Colon (tissue), 2 donors: ENCODE measurements around the gene HIVEP3.

Experiments used
- FAIRE-seq: peaks from 2 replicates; lab custom pipeline; 2012; peaks lifted over from hg19 to GRCh38; lab: Jason Lieb, UNC
- donor health status: control.
- donor health status: control.

The HIVEP3 gene

DNA sequence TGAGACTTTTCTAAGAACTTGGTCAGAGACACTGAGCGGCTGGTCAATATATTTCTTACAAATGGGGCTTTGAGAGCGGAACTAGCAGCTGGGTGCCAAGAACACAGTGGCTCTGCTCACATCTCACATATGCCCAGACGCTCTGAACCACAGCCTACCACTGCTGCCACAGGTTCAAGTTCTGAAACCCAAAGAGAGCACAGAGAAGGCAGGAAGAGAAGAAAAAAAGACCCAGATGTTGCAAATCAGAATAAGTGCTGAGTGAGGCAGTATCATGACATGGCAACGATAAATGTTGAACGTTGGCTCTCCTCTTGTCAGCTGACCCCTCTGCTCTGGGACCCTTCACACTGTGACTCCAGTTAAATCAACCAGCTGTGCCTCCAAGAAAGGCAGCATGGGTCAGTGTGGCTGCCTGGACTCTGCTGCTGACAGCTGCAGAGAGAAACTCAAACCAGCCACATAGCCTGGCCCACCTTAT is 26.4 kb downstream of the HIVEP3 start:
- no peak for FAIRE-seq

DNA sequence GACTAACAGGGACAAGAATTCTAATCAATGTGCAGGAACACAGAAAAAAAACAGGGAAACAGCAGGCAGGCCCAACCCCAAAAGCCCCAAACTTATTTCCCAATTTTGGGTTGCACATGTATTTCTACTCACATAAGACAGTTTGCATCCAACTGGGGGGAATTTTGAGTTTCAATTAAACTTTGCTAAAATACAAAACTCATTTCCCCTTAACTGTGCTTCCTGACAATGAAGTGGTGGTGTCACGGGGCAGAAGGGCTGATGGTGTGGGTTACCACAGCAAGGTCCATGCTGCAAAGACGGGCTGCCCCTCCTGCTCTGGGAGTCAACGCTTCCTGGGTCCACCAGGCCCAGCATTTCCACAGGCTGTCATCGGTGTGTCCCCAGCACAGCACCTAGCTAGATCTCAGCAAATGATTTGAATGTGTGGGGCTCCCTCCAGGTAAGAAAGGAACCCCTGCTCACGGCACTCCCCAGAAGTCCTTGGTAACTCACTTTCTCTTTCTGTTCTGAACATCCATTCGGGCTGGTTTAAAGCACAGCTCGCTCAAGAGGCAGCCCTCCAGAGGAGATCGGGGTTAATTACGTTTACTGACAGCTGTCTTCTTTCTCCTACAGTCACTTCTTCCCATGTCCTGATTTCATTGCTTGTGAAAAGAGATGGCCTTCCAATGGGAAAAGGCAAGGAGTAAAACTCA is 27.4 kb downstream of the HIVEP3 start:
- no peak for FAIRE-seq

DNA sequence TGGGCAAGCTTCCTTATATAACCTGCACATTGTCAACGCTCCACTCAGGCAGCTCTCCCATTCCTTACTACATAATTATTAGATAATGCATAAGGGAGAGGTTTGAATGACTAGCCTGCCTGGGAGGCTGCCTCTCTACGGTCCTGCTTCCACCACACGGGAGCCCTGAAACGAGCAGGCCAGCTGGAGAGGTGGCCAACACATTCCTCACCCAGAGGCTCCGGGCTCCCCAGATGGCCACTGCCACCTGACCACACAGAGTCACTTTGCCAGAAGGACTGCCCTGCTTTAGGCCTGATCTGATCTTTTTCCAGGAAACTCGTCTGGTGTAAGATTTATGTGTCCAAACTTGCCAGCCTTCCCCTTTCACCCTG is 27.9 kb downstream of the HIVEP3 start:
- no peak for FAIRE-seq

DNA sequence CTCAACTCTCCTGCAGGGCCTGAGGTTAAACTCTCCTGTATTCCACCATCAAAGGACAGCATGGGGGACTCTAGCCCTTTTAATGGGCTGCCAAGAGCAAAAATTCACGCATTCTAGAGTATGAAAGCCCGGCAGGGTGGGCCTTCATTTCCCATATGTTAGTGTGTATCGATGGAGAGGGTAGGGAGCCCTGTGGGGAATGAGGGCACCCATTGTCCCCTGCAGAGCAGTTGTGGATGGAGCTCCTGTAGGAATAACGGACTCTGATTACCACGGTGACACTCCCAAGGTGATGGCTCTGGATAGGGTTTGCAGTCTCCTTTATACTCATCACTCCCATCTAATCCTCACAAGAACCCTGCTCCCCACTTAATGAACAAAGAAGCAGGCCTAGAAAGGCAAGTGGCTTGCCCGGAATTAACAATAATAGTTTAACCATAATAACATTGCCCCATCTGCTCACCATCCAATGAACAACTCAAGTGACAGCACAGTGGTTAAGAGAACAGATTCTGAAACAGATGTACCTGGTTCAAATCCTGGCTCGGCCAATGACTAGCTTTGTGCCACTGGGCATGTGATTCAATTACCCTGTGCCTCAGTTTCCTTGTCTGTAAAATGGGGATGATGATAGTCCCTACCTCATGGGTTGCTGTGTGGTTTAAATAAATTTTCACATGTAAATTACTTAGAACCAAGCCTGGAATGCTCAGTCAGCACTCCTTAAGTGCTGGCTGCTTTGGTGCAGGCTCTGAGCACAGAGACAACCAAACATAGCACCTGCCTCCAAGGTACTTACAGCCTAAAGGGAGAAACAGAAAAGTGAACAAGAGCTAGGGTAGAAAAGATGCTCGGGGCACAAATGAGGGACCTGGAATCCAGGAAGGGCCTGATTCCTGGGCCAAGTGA is 29.0 kb downstream of the HIVEP3 start:
- FAIRE-seq: no peak

DNA sequence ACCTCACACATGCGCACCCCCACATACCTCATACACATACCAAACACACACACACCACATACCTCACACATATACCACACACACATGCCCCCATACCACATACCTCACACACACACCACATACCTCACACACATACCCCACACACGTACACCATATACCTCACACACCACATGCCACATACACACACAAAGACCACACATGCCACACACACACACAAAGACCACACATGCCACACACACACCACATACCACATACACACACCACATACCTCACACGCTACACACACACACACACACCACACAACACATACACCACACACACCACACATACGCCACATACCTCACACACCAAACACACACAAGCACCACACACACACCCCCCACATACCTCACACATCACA is 30.0 kb downstream of the HIVEP3 start:
- no peak for FAIRE-seq

DNA sequence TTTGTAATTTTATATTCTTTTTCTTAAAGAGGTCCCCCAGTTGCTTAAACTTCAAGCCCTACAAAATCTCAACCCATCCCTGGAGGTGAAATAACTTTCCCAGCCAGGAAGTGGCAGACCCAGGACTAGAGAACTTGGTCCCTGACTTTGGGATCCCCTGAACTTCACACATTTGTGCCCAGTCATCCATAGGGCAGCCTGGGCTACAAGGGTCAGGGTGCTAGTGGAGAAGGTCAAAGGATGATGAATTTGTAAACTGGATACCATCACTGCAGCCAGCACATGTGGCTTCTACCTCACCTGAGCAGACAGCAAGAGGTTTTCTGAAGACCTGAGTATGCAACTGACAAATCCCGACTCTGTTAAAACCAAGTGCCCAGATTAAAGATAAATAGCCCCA is 31.4 kb downstream of the HIVEP3 start:
- no peak for FAIRE-seq

DNA sequence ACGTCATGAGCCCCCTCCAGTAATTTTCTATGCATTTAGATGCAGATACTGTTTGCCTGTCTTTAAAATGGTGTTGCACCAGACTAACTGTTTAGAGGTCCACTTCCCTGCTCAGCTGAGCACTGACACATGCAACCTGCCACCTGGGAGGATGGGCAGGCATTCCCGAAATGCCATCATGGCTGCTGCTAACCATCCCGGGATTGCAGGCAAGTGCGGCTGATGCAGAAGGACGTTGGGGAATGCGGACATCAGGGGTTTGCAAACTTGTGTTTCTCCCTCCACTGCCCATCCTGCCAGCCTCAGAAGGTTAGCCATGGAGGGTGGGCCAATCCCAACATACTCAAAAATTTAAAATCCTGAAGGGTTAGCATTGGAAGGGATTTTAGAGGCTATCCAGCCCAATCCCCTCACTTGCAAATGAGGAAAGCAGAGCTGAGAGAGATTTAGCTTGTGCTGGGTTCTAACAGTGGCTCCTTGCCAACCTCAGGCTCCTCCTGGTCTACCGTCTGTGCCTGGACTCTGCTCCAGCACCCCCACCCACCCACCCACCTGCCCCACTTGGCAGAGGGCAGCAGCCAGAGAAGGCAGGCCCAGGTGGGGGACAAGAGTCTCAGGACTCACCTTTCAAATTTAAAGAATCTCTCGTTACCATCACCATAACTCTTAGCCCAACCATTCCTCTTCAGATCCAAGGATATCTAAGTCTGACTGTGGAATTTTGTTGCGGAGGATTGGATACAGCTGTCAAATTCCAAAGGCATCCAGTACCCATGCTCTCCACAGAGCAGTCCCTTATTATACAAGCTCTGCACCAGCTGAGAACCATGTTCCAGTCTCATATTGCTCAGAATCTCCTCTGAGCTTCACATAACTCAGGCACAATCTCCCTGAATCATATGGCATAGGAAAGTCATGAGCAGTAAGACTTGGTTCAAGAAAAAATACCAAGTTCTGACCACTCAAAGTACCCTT is 34.2 kb downstream of the HIVEP3 start:
- FAIRE-seq: no peak

DNA sequence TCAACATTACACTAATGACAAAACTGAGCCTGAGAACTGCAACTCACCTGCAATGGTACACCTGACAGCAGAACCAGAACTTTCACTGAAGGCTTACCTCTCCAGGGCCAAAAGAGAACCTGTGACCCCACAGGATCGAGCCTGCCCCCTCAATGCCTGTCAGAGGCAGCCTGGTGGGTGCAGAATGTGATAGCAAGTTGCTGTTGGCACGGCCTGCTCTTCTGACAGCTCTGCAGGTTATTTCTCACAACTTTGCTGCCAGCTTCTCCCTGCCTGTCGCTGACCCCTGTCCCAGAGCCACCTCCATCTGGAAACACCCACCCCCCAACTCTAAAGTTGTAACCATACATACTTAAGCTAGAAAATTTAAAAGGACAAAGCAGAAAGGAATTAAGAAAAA is 35.2 kb downstream of the HIVEP3 start:
- no peak for FAIRE-seq

DNA sequence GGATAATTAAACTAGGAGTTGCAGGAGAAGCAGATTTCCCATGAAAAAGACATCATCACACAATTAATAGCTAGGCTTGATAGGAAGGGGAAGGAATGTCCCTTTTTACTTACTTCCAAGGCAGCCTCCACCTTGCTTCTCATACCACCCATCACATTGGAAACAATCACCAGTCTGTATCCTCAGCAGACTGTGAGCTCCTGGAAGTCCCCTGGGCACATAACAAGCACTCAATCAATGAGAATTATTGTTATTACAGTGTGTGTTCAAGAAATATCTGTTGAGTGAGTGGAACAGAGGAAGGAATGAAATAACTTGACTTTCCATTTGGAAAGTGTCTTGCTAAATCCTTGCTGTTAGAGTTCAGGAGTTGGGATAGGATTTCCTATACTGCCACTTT is 36.2 kb downstream of the HIVEP3 start:
- no peak for FAIRE-seq

DNA sequence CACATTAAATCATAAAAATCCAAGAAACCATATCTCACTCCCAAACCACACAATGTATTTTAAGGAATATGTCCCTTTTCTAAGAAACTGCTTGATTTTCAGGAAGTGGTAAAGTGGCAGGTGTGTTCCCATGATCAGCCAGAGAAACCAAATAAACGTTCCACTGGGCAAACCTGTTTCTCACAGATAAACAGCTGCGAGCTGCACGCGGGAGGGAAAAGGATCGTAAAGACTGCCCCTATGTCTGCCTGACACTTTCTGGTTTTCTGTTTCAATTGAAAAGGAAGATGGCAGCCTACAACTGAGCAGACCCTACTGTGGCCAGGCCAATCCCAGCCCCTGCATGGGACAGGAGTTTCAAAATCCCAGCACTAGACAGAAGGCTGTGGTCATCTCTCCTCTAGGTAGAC is 36.6 kb downstream of the HIVEP3 start:
- no peak for FAIRE-seq

DNA sequence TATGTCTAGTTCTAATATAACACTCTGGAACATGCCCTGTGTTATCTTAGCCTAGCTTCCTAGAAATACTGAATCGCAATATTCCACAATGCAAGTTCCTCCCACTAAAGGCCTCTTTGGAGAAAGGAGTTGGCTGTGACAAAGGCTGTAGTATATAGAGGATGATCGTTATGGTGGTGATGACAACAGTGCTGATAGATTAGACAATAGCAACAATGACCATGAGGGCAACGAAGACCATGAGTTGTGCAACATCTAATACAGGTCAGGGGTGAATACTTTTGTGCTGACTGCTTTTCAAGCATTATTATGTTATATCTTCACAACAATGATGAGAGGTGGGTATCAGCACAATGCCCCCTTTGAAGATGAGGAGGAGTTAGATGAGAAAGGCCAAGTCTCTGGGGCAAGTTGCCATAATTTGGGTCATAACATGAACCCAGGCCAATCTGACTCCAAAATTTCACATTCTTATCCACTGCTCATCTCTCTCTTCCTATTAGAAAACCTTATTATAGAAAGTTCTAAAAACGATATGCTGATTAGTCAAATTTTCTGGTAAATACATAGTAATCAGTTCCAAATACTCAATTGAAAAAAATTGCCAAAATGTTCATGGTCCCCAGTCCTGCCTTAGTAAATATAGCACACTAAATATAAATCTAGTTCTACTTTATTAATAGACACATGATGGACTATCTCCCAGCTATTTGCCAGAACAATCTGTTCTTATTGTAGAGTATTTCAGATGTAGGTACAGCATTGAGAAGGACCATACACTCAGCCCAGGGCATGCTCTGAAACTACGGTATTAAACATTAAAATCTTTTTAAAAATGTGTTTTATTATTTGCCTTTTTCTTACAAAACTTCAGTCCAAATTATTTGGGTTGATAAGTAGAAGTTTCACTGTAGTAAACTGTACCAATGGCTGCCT is 37.5 kb downstream of the HIVEP3 start:
- no peak for FAIRE-seq

DNA sequence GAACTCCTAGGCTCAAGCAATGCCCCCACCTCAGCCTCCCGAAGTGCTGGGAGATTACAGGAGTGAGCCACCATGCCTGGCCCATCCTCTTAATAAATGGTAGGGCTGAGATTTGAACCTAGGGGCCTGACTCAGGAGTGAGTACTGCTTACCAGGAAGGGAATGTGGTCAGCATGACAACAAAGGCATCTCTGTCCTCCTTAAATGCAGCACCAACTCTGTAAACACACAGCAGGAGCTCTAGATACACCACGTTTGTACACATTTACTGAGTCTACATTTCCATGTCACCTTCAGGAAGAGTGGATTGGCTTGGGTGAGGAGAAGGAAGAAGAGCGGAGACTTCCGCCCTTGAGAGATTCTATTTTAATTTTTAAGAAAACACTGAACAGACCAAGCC is 38.5 kb downstream of the HIVEP3 start:
- no peak for FAIRE-seq

DNA sequence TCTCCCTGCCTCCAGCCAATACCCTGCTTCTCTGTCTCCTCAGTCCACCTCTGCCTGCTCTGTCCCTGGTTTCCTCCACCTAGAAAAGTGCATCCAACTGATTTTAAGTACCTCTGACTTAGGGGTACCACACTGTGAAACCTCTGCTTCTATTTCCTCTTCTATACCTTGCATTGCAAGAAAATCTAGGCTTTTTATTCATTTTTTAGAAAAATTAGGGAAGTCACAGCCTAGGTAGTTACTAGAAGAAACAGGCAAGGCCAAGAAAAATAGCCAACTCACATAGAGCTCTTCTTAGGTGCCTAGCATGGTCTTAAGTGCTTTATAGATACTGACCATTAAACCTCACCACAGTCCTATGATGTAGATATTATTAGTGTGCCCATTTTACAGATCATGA is 39.1 kb downstream of the HIVEP3 start:
- FAIRE-seq: no peak

DNA sequence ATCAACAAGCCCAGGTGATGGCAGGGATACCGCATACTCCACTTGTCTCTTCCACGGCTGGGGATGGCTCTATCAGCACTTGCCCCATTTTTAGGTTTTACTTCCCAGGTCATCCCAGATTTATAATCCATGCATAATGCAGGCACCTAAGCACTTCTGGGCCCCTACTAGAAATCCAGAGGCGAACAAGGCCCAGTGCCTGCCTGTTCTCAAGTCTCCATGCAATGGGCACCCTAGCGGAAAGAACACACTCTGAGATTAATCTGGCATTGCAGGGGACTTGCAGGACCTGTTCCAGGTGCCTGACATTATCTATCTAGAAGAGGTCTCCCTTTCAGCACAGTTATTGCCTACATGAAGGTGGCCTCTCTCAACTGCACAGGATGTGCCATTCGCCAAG is 39.8 kb downstream of the HIVEP3 start:
- FAIRE-seq: no peak

DNA sequence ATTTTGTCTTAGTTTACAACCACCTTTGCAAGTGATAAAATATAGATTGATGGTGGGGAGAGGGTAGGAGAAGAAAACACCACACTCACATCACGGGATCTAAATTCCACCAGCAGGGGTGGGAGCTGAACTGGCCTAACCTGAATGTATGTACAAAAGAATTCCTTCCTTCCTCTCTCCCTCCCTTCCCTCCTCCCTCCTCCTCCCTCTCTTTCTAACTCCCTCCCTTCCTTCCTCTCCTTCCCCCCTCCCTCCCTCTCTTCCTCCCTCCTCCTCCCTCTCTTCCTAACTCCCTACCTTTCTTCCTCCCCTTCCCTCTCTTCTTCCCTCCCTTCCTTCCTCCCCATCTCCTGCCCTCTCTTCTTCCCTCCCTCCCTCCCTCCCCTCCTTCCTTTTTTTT is 40.2 kb downstream of the HIVEP3 start:
- no peak for FAIRE-seq

DNA sequence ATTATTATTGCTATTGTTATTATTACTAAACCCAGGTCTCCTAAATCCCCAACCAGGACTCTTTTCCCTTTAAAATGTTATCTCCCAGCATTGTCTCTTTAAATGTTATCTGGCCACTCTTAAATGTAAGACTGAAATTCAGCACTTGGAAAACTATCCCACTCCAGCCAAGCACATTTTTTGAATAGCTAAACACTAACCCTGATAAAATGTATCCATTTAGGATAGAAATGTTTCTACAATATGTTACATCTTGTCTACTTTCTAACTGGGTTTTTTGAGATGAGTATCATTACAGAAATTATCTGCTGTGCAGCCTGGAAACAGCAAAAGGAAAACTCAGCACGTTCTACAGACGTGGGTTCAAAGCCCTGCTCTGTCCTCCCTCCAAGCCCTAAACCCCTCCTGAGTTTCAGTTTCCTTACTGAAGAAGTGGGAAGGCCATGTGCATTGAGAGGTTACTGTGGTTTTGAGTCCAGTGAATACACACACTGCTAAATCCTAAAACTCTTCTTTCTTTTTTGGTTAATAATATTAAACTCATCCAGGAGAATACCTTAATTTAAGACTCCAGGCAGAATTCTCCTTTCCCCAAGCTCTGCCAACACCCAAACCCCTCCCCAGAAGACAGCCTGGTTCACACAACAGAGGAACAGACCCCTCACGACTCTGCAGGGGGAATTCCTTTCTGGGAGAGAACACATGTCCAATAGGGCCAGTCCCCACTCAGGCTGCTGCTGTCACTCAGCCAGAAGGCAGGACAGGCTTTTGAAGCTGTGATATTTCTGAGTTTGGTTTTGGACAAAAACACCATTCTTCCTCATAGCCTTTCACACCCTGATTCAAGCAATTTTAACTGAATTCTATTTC is 41.9 kb downstream of the HIVEP3 start:
- FAIRE-seq: no peak

DNA sequence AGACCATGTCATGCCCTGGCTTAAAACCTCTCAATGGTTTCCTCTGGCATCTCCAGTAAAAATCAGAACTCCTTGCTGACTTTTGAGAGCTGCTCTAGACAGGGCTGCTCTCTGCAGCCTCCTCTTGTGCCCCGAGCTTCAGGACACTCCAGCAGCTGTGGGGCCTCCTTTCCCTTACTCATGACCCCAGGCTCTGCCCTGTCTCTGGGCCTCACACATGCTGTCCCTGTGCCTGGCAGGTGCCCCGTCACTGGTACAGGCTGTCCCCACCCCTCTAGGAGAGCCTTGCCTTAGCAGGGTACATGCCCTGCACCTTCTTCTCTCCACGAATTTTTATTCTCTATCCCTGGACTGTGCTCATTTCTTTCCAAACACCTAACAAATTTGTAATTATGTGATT is 43.2 kb downstream of the HIVEP3 start:
- FAIRE-seq: no peak

DNA sequence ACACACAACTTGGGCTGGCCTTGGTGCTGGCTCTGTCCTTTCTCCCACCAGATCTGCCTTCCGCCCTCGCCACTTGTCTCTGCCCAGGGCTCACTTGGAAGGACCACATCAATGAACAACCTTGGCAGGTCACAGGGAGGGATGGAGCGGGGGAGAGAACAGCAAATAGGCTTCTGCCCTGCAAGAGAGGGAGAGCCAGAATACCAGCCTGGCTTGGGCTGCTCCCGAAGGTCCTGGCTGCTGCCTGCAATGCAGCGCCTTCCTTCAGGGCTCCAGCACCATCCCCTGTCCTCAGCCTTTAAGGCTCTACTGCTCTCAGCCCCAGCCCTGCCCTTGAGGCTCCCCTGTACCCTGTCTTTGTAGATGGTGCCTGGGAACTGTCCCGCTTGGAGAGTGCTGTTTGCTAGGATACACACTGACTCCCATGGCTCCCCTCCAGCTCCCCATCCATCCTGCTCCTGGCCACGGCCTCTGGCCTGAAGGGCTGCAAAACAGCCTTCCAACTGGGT is 43.8 kb downstream of the HIVEP3 start:
- no peak for FAIRE-seq

DNA sequence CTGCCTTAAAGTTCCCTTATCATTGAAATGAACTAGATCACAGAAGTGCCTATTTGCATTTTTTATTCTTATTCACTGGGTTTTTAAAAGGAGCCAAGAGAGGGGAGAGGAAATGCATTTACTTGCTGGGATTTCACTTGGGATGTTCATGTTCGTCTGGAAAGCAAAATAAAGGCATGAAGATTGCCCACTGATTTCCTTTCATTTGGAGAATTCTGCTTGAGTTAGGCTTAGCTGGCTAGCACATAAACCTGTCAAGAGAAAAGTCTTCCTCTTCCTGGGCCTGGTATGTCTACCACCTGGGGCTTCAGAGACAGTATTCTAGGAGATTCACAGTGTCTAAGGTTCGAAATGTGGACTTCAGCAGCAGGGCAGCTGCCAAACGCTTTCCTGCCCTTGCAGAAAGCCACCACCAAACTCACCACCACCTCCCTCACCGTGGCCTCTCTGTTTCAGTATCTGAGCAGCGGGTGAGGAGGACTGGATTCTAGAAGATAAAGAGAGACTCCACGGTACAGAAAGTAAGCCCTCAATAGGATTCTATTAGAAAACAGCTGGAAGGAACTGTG is 44.5 kb downstream of the HIVEP3 start:
- no peak for FAIRE-seq

DNA sequence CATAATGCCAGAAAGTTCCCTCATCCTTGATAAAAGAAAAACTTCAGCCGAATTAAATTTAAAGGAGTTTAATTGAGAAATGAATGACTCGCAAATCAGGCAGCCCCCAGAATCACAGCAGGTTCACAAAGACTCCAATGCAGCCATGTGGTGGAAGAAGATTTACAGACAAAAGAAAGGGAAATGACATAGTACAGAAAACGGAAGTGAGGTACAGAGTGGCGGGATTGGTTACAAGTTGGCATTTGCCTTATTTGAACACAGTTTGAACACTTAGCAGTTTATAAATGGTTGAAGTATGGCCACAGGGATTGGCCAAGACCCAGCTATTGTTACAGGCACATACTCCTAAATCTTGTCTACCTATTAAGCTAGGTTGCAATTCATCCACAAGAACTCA is 46.6 kb downstream of the HIVEP3 start:
- FAIRE-seq: no peak
